ENCODE results near the gene FGB.

FGB gene

DNA sequence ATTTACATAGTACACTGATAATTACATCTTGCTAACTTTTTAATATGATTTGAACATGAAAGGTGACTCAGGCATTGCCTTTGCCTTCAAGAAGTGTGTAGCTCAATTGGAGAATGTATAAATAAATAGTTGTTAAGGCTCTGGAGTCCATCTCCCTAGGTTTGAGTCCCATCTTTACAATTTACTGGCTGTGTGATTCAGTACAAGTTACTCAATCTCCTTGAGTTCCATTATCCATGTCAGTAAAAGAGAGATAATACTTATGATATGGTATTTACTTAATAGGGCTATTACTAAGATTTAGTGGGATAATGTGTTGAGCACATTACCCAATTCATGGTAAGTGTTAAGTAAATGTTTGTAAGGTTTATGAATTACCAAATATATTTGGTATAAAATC, 51.5 kb downstream of the FGB start:
- no peak overlapping the region for H3K4me3 ChIP-seq (ENCODE audit: low read length)
- no peak for DNase-seq (ENCODE audit: low read depth)
- TF ChIP-seq, protein P1, sequence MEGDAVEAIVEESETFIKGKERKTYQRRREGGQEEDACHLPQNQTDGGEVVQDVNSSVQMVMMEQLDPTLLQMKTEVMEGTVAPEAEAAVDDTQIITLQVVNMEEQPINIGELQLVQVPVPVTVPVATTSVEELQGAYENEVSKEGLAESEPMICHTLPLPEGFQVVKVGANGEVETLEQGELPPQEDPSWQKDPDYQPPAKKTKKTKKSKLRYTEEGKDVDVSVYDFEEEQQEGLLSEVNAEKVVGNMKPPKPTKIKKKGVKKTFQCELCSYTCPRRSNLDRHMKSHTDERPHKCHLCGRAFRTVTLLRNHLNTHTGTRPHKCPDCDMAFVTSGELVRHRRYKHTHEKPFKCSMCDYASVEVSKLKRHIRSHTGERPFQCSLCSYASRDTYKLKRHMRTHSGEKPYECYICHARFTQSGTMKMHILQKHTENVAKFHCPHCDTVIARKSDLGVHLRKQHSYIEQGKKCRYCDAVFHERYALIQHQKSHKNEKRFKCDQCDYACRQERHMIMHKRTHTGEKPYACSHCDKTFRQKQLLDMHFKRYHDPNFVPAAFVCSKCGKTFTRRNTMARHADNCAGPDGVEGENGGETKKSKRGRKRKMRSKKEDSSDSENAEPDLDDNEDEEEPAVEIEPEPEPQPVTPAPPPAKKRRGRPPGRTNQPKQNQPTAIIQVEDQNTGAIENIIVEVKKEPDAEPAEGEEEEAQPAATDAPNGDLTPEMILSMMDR (IDR thresholded peaks at IDR 0.05; ENCODE audit: insufficient read depth, low read depth, low read length, missing control alignments), result no peak

DNA sequence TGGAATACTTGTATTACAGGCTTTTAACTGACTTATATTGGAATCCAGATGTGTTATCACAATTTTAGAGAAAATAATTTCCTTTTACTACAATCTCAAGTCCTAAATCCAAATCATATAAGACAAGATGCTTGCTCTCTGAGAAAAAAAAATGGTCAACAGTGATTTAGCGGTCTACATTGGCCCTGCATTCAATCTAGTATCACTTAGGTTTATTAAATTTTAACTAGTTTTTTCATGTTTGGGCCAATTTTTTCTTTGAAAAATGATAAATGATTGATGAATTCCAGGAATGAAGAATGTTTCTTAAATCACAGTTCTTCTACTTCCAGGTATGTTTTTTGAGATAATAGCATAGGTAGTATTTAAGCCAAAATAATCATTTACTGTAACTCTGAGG, 52.4 kb downstream of the FGB start:
- no peak for DNase-seq (ENCODE audit: low read depth)
- TF ChIP-seq, protein P1 (IDR thresholded peaks at IDR 0.05; ENCODE audit: insufficient read depth, low read depth, low read length, missing control alignments), result no peak
- no peak overlapping the region for H3K4me3 ChIP-seq (ENCODE audit: low read length)

DNA sequence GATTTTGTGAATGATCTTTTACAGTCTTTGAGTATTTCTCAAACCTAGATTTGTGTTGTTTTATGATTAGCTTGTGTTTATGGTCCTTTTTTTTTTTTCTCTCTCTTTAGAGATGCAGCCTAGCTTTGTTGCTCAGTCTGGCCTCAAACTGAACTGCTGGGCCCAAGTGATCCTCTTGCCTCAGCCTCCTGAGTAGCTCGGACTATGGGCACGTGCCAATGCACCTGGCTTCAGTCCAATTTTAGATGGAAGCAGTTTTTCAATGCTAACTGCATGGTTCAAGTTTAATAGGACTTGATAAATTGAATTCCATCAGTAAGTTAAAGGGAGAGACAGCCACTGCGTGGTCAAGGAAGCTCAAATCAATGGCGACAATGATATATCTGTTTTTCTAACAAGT, 53.5 kb downstream of the FGB start:
- TF ChIP-seq, protein P1 (IDR thresholded peaks at IDR 0.05; ENCODE audit: insufficient read depth, low read depth, low read length, missing control alignments), result no peak
- no peak for DNase-seq (ENCODE audit: low read depth)
- H3K4me3 ChIP-seq (ENCODE audit: low read length), result no peak overlapping the region

DNA sequence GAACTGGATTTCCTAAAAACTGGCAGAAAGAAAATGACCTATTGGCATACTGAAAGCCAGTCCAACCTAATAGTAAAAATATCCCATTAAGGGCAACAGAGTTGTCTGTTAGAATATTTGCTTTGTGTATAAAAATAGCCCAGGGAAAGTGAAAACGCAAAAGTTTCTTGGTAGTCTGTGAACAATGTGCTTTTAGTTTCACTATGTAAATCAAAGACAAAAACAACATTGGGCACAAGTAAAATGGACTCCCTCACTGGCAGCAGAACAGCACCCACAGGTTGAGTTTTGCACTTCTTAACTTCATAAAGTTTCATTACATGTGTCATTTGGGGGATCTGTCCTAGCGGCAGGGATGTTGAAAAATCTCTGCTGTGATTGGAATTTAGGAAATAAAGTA, 53.9 kb downstream of the FGB start:
- no peak overlapping the region for H3K4me3 ChIP-seq (ENCODE audit: low read length)
- TF ChIP-seq, protein P1 (IDR thresholded peaks at IDR 0.05; ENCODE audit: insufficient read depth, low read depth, low read length, missing control alignments), result no peak
- no peak for DNase-seq (ENCODE audit: low read depth)

DNA sequence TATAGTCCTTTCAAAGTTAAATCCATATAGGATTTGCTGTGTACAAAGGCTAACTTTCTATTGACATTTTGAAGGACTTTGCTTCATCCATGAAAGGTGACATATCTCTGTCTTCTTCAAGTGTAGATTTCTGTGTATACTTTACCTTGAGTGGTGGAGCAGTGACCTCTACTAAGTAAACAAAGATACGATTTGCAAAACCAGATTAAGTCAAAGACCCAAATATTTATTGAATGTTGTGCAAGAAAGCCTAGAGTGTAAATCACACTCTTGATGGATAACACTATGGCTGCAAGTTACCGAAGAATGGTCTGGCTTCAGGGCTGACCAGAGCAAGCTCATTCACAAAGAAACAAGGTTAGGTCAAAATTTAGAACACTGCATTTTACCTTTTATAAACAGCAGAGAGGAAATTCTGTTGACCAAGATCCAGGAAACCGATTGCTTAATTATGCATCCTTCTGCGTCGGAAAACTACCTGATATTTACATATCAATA, 55.1 kb downstream of the FGB start:
- TF ChIP-seq, protein P1 (IDR thresholded peaks at IDR 0.05; ENCODE audit: insufficient read depth, low read depth, low read length, missing control alignments), result no peak
- no peak overlapping the region for H3K4me3 ChIP-seq (ENCODE audit: low read length)

DNA sequence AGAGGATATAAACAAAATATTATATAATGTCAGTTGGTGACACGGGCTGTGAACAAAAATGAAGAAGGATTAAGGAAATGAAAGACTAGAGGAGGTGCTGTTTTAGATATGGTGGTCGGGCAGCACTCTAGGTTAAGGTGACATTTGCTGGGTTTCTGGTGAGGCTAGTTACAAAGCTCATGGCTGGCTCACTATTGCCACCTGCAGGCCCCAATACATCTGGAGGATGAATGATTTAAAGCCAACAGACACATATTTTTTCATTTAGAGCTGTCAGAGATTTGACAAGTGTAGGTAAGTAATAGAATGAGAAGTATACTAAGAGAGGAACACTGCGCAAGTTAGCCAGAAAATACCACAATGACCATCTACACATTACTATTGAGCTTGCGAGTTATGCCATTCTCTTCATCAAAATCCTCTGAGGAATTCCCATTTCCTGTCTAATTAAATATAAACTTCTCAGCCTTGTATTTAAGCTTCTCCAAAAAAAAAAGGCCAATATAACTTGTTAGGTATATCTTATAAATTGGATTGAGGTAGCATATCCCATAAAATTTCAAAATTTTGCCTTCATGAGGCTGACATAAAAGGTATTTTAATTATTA, 56.0 kb downstream of the FGB start:
- H3K4me3 ChIP-seq (ENCODE audit: low read length), result no peak overlapping the region
- peak; percentile 74 for DNase-seq (ENCODE audit: low read depth)
- TF ChIP-seq, protein P1 (IDR thresholded peaks at IDR 0.05; ENCODE audit: insufficient read depth, low read depth, low read length, missing control alignments), result peak; percentile 87

More for the DNA sequence above, 55.1 kb downstream of the FGB start:
- no peak for DNase-seq (ENCODE audit: low read depth)

DNA sequence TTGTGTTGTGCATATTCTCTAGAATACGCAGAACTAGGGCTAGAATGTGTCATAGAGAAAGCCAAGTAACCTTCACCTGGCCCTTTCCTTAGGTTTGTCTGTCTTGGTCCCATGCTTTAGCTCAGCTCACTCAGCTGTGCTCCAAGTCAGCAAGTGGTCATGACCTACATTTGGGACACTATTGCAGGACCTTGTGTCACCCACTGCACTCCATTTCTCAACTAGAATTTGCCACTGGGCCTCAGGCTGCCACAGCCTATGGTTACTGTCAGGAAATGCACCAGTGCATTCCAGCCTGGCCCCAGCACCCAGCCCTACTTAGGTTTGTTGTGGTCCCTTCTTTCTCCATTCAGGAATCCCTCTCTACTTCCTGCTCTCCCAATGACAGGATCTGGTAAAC, 57.3 kb downstream of the FGB start:
- DNase-seq (ENCODE audit: low read depth), result no peak
- H3K4me3 ChIP-seq (ENCODE audit: low read length), result no peak overlapping the region
- TF ChIP-seq, protein P1 (IDR thresholded peaks at IDR 0.05; ENCODE audit: insufficient read depth, low read depth, low read length, missing control alignments), result no peak

Data from epithelial cell of esophagus (primary cell).